HEK293 (cell line): ENCODE results near the gene TRIM2.

Experiments used
- CTCF ChIA-PET: fragments of 350-600 bp; formaldehyde crosslinking; extraction: SDS; loops from one replicate; lab custom pipeline; 2021; ENCODE audit warnings: antibody characterized with exemption; lab: Yijun Ruan, JAX
- POLR2A ChIA-PET: fragments of 300-600 bp; formaldehyde crosslinking; extraction: SDS; loops from one replicate; lab custom pipeline; 2020; ENCODE audit warnings: antibody characterized with exemption, inconsistent platforms; lab: Yijun Ruan, JAX
- H3K27ac ChIP-seq: fragments of 200-500 bp; sonication (Bioruptor generic); 2 replicates; pipeline ENCODE4 v1.5.1; 2014; ENCODE audit warnings: low read depth, low read length, control low read depth, inconsistent platforms; ENCODE audit errors: extremely low read depth
- H3K36me3 ChIP-seq, 2 experiments: fragments of 200-500 bp in 1 of 2; sonication (Bioruptor generic) in 1 of 2; 1 replicate in 1 of 2; 2 replicates in 1 of 2; pipeline ENCODE4 v1.5.1; 2014 to 2017; ENCODE audit warnings: inconsistent platforms in 2 of 2, low read length in 2 of 2; ENCODE audit not compliant: control insufficient read depth in 2 of 2, insufficient read depth in 1 of 2
- H3K4me1 ChIP-seq: fragments of 200-500 bp; sonication (Bioruptor generic); 2 replicates; pipeline ENCODE4 v1.5.1; 2014; ENCODE audit warnings: mild to moderate bottlenecking, low read length, inconsistent platforms; ENCODE audit not compliant: control insufficient read depth, insufficient read depth
- H3K4me3 ChIP-seq: 2 replicates; pipeline ENCODE4 v1.5.1; 2011; ENCODE audit warnings: low read depth, mild to moderate bottlenecking, control low read depth, low read length, moderate library complexity
- H3K9me3 ChIP-seq: fragments of 200-500 bp; sonication (Bioruptor generic); 2 replicates; pipeline ENCODE4 v1.5.1; 2014; ENCODE audit warnings: low read depth, low read length, inconsistent platforms; ENCODE audit not compliant: control insufficient read depth, insufficient read depth
- MEIS1 ChIP-seq: sonication (generic); formaldehyde crosslinking; IDR thresholded peaks from 2 replicates; pipeline ENCODE4 v1.8.1; 2022; ENCODE audit warnings: missing genetic modification reagents, mild to moderate bottlenecking, borderline replicate concordance
- SETDB1 ChIP-seq: IDR thresholded peaks from one replicate; pipeline ENCODE4 v1.6.1; 2017; ENCODE audit warnings: mild to moderate bottlenecking, low read length, moderate library complexity, mixed read lengths; ENCODE audit not compliant: insufficient read length
- TCF7L2 ChIP-seq: IDR thresholded peaks from 2 replicates; pipeline ENCODE4 v1.6.1; 2011; ENCODE audit warnings: low read depth, mild to moderate bottlenecking, inconsistent platforms, low read length, moderate library complexity, borderline replicate concordance
- ZBTB7A ChIP-seq: fragments of 450-650 bp; formaldehyde crosslinking; IDR thresholded peaks from 2 replicates; pipeline ENCODE4 v1.5.1; 2016; ENCODE audit warnings: low read depth, missing biosample characterization, missing genetic modification characterization
- ZFHX2 ChIP-seq: fragments of 450-650 bp; formaldehyde crosslinking; conservative IDR thresholded peaks from 2 replicates; pipeline ENCODE4 v1.5.1; 2016; ENCODE audit warnings: missing biosample characterization, missing genetic modification characterization
- ZNF114 ChIP-seq: fragments of 450-650 bp; formaldehyde crosslinking; IDR thresholded peaks from 2 replicates; pipeline ENCODE4 v1.5.0; 2017; ENCODE audit warnings: missing biosample characterization, missing genetic modification characterization
- ZNF175 ChIP-seq: fragments of 450-650 bp; formaldehyde crosslinking; IDR thresholded peaks from 2 replicates; pipeline ENCODE4 v1.5.1; 2016; ENCODE audit warnings: missing biosample characterization, missing genetic modification characterization
- ZNF202 ChIP-seq: fragments of 450-650 bp; formaldehyde crosslinking; IDR thresholded peaks from 2 replicates; pipeline ENCODE4 v1.5.1; 2016; ENCODE audit warnings: missing biosample characterization, missing genetic modification characterization, borderline replicate concordance
- ZNF211 ChIP-seq: fragments of 450-650 bp; formaldehyde crosslinking; IDR thresholded peaks from 2 replicates; pipeline ENCODE4 v1.5.1; 2016; ENCODE audit warnings: low read depth, missing biosample characterization, missing genetic modification characterization
- ZNF23 ChIP-seq: fragments of 450-650 bp; formaldehyde crosslinking; IDR thresholded peaks from 2 replicates; pipeline ENCODE4 v1.5.1; 2016; ENCODE audit warnings: missing biosample characterization, missing genetic modification characterization, borderline replicate concordance
- ZNF239 ChIP-seq: fragments of 450-650 bp; formaldehyde crosslinking; IDR thresholded peaks from 2 replicates; pipeline ENCODE4 v1.5.1; 2016; ENCODE audit warnings: missing biosample characterization, missing genetic modification characterization
- ZNF324 ChIP-seq: fragments of 450-650 bp; formaldehyde crosslinking; IDR thresholded peaks from 2 replicates; pipeline ENCODE4 v1.5.1; 2016; ENCODE audit warnings: missing biosample characterization, missing genetic modification characterization
- ZNF621 ChIP-seq: fragments of 450-650 bp; formaldehyde crosslinking; IDR thresholded peaks from 2 replicates; pipeline ENCODE4 v1.5.1; 2017; ENCODE audit warnings: missing biosample characterization, missing genetic modification characterization
- ZNF654 ChIP-seq: fragments of 450-650 bp; formaldehyde crosslinking; IDR thresholded peaks from 2 replicates; pipeline ENCODE4 v1.5.1; 2016; ENCODE audit warnings: low read depth, missing biosample characterization, missing genetic modification characterization
- ZNF677 ChIP-seq: fragments of 450-650 bp; IDR thresholded peaks from 2 replicates; pipeline ENCODE4 v1.5.0; 2018; ENCODE audit warnings: missing biosample characterization, mild to moderate bottlenecking, missing genetic modification characterization, moderate library complexity
- ZNF76 ChIP-seq: fragments of 450-650 bp; formaldehyde crosslinking; IDR thresholded peaks from 2 replicates; pipeline ENCODE4; 2016; ENCODE audit warnings: low read depth, missing biosample characterization, missing genetic modification characterization, borderline replicate concordance
- ZNF791 ChIP-seq: fragments of 450-650 bp; formaldehyde crosslinking; IDR thresholded peaks from 2 replicates; pipeline ENCODE4 v1.5.1; 2016; ENCODE audit warnings: missing biosample characterization, missing genetic modification characterization
- ZNF843 ChIP-seq: fragments of 450-650 bp; formaldehyde crosslinking; IDR thresholded peaks from 2 replicates; pipeline ENCODE4 v1.5.1; 2016; ENCODE audit warnings: missing biosample characterization, missing genetic modification characterization
- TF ChIP-seq, protein P1 (sequence below): fragments of 450-650 bp; formaldehyde crosslinking; IDR thresholded peaks from 2 replicates; pipeline ENCODE4 v1.5.1; 2016; ENCODE audit warnings: missing biosample characterization, missing genetic modification characterization
- TF ChIP-seq, protein P2 (sequence below): fragments of 450-650 bp; formaldehyde crosslinking; IDR thresholded peaks from 2 replicates; pipeline ENCODE4 v1.5.1; 2017; ENCODE audit warnings: missing biosample characterization, missing genetic modification characterization
- TF ChIP-seq, protein P3 (sequence below): fragments of 450-650 bp; formaldehyde crosslinking; IDR thresholded peaks from 2 replicates; pipeline ENCODE4 v1.5.1; 2016; ENCODE audit warnings: missing biosample characterization, missing genetic modification characterization
- TF ChIP-seq, protein P4 (sequence below): fragments of 450-650 bp; formaldehyde crosslinking; IDR thresholded peaks from 2 replicates; pipeline ENCODE4 v1.5.1; 2016; ENCODE audit warnings: missing biosample characterization, missing genetic modification characterization
- TF ChIP-seq, protein P5 (sequence below): fragments of 450-650 bp; formaldehyde crosslinking; IDR thresholded peaks from 2 replicates; pipeline ENCODE4 v1.5.1; 2017; ENCODE audit warnings: missing biosample characterization, missing genetic modification characterization
- TF ChIP-seq, protein P6 (sequence below): fragments of 450-650 bp; formaldehyde crosslinking; IDR thresholded peaks from 2 replicates; pipeline ENCODE4 v1.5.1; 2016; ENCODE audit warnings: missing biosample characterization, missing genetic modification characterization, borderline replicate concordance

TRIM2 gene

DNA sequence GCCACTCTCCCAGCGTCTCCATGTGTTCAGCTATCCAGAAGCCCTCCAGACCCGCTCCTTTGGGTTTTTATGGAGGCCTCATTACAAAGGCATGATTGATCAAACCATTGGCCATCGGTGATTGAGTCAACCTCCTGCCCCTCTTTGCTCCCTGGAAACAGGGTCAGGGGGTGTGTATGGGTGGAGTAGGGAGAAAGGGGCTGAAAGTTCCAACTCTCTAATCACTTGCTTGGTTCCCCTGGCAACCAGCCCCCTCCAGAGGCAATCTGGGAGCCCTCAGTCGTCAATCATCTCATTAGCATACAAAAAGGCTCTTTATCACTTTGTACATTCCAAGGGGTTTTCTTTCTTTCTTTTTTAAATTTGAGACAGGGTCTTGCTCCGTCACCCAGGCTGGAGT, 2.3 kb downstream of the TRIM2 start:
- Histone ChIP-seq H3K4me3 (no peak overlapping the region), H3K27ac (no peak overlapping the region), H3K9me3 (no peaks in the 10 kb centered on the region), H3K4me1 (peaks cover 6% of the 10 kb centered on the region; the same call in 1 of the 2 replicates), H3K36me3 (no peaks in the 10 kb centered on the region)
- TF ChIP-seq ZNF791 (tag by site-specific recombination) = no peak
- no peak for TF ChIP-seq ZNF324
- TF ChIP-seq, protein P1, sequence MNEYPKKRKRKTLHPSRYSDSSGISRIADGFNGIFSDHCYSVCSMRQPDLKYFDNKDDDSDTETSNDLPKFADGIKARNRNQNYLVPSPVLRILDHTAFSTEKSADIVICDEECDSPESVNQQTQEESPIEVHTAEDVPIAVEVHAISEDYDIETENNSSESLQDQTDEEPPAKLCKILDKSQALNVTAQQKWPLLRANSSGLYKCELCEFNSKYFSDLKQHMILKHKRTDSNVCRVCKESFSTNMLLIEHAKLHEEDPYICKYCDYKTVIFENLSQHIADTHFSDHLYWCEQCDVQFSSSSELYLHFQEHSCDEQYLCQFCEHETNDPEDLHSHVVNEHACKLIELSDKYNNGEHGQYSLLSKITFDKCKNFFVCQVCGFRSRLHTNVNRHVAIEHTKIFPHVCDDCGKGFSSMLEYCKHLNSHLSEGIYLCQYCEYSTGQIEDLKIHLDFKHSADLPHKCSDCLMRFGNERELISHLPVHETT (tag by site-specific recombination) = no peak
- TF ChIP-seq, protein P2, sequence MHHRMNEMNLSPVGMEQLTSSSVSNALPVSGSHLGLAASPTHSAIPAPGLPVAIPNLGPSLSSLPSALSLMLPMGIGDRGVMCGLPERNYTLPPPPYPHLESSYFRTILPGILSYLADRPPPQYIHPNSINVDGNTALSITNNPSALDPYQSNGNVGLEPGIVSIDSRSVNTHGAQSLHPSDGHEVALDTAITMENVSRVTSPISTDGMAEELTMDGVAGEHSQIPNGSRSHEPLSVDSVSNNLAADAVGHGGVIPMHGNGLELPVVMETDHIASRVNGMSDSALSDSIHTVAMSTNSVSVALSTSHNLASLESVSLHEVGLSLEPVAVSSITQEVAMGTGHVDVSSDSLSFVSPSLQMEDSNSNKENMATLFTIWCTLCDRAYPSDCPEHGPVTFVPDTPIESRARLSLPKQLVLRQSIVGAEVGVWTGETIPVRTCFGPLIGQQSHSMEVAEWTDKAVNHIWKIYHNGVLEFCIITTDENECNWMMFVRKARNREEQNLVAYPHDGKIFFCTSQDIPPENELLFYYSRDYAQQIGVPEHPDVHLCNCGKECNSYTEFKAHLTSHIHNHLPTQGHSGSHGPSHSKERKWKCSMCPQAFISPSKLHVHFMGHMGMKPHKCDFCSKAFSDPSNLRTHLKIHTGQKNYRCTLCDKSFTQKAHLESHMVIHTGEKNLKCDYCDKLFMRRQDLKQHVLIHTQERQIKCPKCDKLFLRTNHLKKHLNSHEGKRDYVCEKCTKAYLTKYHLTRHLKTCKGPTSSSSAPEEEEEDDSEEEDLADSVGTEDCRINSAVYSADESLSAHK (tag by site-specific recombination) = no peak
- TF ChIP-seq, protein P3, sequence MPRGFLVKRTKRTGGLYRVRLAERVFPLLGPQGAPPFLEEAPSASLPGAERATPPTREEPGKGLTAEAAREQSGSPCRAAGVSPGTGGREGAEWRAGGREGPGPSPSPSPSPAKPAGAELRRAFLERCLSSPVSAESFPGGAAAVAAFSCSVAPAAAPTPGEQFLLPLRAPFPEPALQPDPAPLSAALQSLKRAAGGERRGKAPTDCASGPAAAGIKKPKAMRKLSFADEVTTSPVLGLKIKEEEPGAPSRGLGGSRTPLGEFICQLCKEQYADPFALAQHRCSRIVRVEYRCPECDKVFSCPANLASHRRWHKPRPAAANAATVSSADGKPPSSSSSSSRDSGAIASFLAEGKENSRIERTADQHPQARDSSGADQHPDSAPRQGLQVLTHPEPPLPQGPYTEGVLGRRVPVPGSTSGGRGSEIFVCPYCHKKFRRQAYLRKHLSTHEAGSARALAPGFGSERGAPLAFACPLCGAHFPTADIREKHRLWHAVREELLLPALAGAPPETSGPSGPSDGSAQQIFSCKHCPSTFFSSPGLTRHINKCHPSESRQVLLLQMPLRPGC (tag by site-specific recombination) = no peak
- TF ChIP-seq ZFHX2 = no peak
- TF ChIP-seq ZNF654 = no peak
- TF ChIP-seq ZNF202 = no peak
- TF ChIP-seq ZNF114 (tag by site-specific recombination) = no peak
- TF ChIP-seq MEIS1 (CRISPR knock-in tag) = no peak
- TF ChIP-seq ZNF239 (tag by site-specific recombination) = no peak
- TF ChIP-seq SETDB1 = no peak
- TF ChIP-seq, protein P4, sequence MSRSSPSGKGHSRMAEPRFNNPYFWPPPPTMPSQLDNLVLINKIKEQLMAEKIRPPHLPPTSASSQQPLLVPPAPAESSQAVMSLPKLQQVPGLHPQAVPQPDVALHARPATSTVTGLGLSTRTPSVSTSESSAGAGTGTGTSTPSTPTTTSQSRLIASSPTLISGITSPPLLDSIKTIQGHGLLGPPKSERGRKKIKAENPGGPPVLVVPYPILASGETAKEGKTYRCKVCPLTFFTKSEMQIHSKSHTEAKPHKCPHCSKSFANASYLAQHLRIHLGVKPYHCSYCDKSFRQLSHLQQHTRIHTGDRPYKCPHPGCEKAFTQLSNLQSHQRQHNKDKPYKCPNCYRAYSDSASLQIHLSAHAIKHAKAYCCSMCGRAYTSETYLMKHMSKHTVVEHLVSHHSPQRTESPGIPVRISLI (tag by site-specific recombination) = no peak
- no peak for TF ChIP-seq ZNF211 (tag by site-specific recombination)
- TF ChIP-seq ZNF677 (tag by site-specific recombination) = no peak
- no peak for TF ChIP-seq ZBTB7A (tag by site-specific recombination)
- no peak for TF ChIP-seq ZNF76 (tag by site-specific recombination)
- no peak for TF ChIP-seq TCF7L2
- ChIA-PET POLR2A (interaction anchor here (0.9 kb wide), 1 partner anchor 8 kb away, joined by 3 read pairs; no protein-coding TSS in a partner anchor), CTCF (interaction anchor here (1.0 to 1.8 kb wide), 4 partner anchors 47 to 112 kb away, joined by 3 to 9 read pairs (median 4); no protein-coding TSS in a partner anchor)

DNA sequence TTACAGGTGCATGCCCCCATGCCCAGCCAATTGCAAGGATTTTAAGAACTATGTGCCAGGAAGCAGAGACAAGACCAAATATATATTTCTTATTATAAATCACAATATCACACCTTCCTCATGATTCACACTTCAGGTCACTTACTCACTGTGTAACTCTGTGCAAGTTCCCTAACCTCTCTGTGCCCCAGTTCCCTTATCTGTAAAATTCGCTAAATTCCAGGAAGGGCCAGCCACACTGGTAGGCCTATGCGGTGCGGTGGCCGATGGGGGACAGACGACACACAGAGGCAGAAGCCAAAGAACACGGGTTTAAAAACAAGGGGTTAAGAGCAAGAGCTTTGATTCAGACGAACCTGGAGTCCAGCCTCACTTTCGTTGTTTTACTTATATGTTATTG, 2.8 kb downstream of the TRIM2 start:
- Histone ChIP-seq H3K9me3 (no peaks in the 10 kb centered on the region), H3K36me3 (no peaks in the 10 kb centered on the region), H3K4me1 (peaks cover 6% of the 10 kb centered on the region; the same call in 1 of the 2 replicates), H3K27ac (no peak overlapping the region), H3K4me3 (no peak overlapping the region)
- CTCF ChIA-PET = interaction anchor here (1.1 to 1.8 kb wide), 2 partner anchors 62 to 111 kb away, joined by 3 to 9 read pairs; no protein-coding TSS in a partner anchor
- POLR2A ChIA-PET = no interaction called here
- TF ChIP-seq, protein P5, sequence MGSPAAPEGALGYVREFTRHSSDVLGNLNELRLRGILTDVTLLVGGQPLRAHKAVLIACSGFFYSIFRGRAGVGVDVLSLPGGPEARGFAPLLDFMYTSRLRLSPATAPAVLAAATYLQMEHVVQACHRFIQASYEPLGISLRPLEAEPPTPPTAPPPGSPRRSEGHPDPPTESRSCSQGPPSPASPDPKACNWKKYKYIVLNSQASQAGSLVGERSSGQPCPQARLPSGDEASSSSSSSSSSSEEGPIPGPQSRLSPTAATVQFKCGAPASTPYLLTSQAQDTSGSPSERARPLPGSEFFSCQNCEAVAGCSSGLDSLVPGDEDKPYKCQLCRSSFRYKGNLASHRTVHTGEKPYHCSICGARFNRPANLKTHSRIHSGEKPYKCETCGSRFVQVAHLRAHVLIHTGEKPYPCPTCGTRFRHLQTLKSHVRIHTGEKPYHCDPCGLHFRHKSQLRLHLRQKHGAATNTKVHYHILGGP (tag by site-specific recombination) = no peak
- TF ChIP-seq SETDB1 = no peak
- TF ChIP-seq, protein P6, sequence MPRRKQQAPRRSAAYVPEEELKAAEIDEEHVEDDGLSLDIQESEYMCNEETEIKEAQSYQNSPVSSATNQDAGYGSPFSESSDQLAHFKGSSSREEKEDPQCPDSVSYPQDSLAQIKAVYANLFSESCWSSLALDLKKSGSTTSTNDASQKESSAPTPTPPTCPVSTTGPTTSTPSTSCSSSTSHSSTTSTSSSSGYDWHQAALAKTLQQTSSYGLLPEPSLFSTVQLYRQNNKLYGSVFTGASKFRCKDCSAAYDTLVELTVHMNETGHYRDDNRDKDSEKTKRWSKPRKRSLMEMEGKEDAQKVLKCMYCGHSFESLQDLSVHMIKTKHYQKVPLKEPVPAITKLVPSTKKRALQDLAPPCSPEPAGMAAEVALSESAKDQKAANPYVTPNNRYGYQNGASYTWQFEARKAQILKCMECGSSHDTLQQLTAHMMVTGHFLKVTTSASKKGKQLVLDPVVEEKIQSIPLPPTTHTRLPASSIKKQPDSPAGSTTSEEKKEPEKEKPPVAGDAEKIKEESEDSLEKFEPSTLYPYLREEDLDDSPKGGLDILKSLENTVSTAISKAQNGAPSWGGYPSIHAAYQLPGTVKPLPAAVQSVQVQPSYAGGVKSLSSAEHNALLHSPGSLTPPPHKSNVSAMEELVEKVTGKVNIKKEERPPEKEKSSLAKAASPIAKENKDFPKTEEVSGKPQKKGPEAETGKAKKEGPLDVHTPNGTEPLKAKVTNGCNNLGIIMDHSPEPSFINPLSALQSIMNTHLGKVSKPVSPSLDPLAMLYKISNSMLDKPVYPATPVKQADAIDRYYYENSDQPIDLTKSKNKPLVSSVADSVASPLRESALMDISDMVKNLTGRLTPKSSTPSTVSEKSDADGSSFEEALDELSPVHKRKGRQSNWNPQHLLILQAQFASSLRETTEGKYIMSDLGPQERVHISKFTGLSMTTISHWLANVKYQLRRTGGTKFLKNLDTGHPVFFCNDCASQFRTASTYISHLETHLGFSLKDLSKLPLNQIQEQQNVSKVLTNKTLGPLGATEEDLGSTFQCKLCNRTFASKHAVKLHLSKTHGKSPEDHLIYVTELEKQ = no peak
- no peak for TF ChIP-seq ZNF175 (tag by site-specific recombination)
- TF ChIP-seq ZNF23 (tag by site-specific recombination) = no peak
- TF ChIP-seq ZNF621 (tag by site-specific recombination) = no peak
- TF ChIP-seq ZNF843 = no peak
